ENCODE measurements around the gene CEBPZOS.

Gene CEBPZOS

GRCh38 chr2:37232131-37232933 lies 36.0 kb downstream of the CEBPZOS start:
- DNase-seq = peak in 16 of 56 donors; percentile 4 to 39 (median 26)

GRCh38 chr2:37243435-37243834 lies 47.1 kb downstream of the CEBPZOS start:
- no peak for DNase-seq

GRCh38 chr2:37244017-37244416 lies 47.7 kb downstream of the CEBPZOS start:
- no peak for DNase-seq

- DNase-seq = no peak
These were observed 48.5 kb downstream of the CEBPZOS start for GRCh38 chr2:37244755-37245154.

- no peak for DNase-seq
These were observed 49.9 kb downstream of the CEBPZOS start for GRCh38 chr2:37246205-37246604.

- no peak for DNase-seq
These were observed 54.8 kb downstream of the CEBPZOS start for GRCh38 chr2:37250869-37251740.
